ENCODE results near the gene CCNG2. TPM values are rescaled to one million over a fixed set of nuclear protein-coding genes. Genes with fewer than 3 reads are reported as not detected.

CCNG2 gene
- total and polyA plus RNA-seq, 2 of the 13 experiments (the other 11 are each of a cell fraction or from before 2014, with no cell fraction given), result 3.9 to 11.5 TPM

- ChIA-PET CTCF (ENCODE audit: low intra/inter-chr PET ratio, low total read pairs) (no interaction called here), POLR2A (no interaction called here)
- ATAC-seq (no peak), FAIRE-seq (no peak), DNase-seq (ENCODE audit: low spot score) (no peak)
- no peaks in the 10 kb centered on the region for H4K20me1 ChIP-seq (ENCODE audit: insufficient read depth, low read length)
- no peak overlapping the region for H2AFZ ChIP-seq (ENCODE audit: low read length)
- H3K4me2 ChIP-seq (ENCODE audit: low read depth, low read length), result no peak overlapping the region
- no peak overlapping the region for H3K4me3 ChIP-seq (replicated peaks in 1 of 3; ENCODE audit: insufficient read depth in 1 of 3, low read depth in 2 of 3, low read length in 3 of 3)
- no TSS peak for BruUV-seq (replicated peaks)
- no peaks in the 10 kb centered on the region for H3K79me2 ChIP-seq (ENCODE audit: insufficient read depth, low read length)
- no peaks in the 10 kb centered on the region for H3K9me3 ChIP-seq (ENCODE audit: low read length)
- intact Hi-C loops (cut with micrococcal nuclease; ENCODE audit: unreplicated experiment) (no loop called here), in situ Hi-C loops (cut with HindIII; ENCODE audit: extremely low pct_ligation_motif_present, low pct_unique_long_range_greater_than_20kb) (no loop called here)
- WGBS (ENCODE audit: low lambda C conversion rate), result 67% methylated on average over 3 of the region's 3 CpGs
- peaks cover 2 to 13% of the 10 kb centered on the region in 2 experiments; a peak in 4 of 5 replicates for H3K36me3 ChIP-seq (replicated peaks in 1 of 2; ENCODE audit: control insufficient read depth in 1 of 2, insufficient read depth in 2 of 2, low read length in 2 of 2)
- no peak overlapping the region for H3K9ac ChIP-seq (ENCODE audit: insufficient read depth, low read depth, low read length)
- H3K4me1 ChIP-seq (ENCODE audit: insufficient read depth, low read length), result no peaks in the 10 kb centered on the region
- no peak overlapping the region for H3K27ac ChIP-seq (ENCODE audit: extremely low read length, insufficient read depth, low read length)
- no peaks in the 10 kb centered on the region for H3K27me3 ChIP-seq (ENCODE audit: control insufficient read depth in 1 of 2, insufficient read depth in 2 of 2, low read length in 2 of 2)
- TF ChIP-seq MYPOP (CRISPR knock-in tag; IDR thresholded peaks at IDR 0.05) (no peak), MYC (CRISPR knock-in tag; IDR thresholded peaks at IDR 0.05; ENCODE audit: borderline replicate concordance) (no peak), RFX3 (CRISPR knock-in tag; IDR thresholded peaks at IDR 0.05) (no peak), ZNF770 (CRISPR knock-in tag; IDR thresholded peaks at IDR 0.05) (no peak), SP5 (CRISPR knock-in tag; IDR thresholded peaks at IDR 0.05; ENCODE audit: borderline replicate concordance, low read depth) (no peak), YEATS4 (CRISPR knock-in tag; IDR thresholded peaks at IDR 0.05; ENCODE audit: borderline replicate concordance) (no peak), ZNF609 (CRISPR knock-in tag; IDR thresholded peaks at IDR 0.05; ENCODE audit: borderline replicate concordance) (no peak), ZNF253 (CRISPR knock-in tag; IDR thresholded peaks at IDR 0.05; ENCODE audit: borderline replicate concordance) (no peak), MZF1 (CRISPR knock-in tag; IDR thresholded peaks at IDR 0.05; ENCODE audit: borderline replicate concordance) (no peak), ZNF776 (CRISPR knock-in tag; IDR thresholded peaks at IDR 0.05) (no peak), ARHGAP35 (CRISPR knock-in tag; IDR thresholded peaks at IDR 0.05; ENCODE audit: borderline replicate concordance) (no peak), EHMT2 (IDR thresholded peaks at IDR 0.05; ENCODE audit: borderline replicate concordance, low read depth, low read length) (no peak), ZBTB34 (CRISPR knock-in tag; IDR thresholded peaks at IDR 0.05) (no peak), SAFB2 (CRISPR knock-in tag; IDR thresholded peaks at IDR 0.05; ENCODE audit: borderline replicate concordance, low read depth) (no peak), NRL (CRISPR knock-in tag; IDR thresholded peaks at IDR 0.05; ENCODE audit: borderline replicate concordance) (no peak)
Observed at GRCh38 chr4:77169481-77169880, 12.5 kb downstream of the CCNG2 start.

Measured in HepG2 (cell line).